Sigmoid colon (tissue), 4 donors: Measurements from ENCODE around the gene CEP85L.
"Not testable (repeated sequence)": the region's sequence is repeated elsewhere in the genome, so short reads cannot be mapped to it uniquely, and the experiment has no call there.

Experiments used
- POLR2A ChIP-seq, 2 donors: fragments of 450-650 bp; IDR thresholded peaks; one replicate each; pipeline ENCODE4 v1.6.1; 2016; ENCODE audit warnings: antibody characterized with exemption in 2 of 2, mild to moderate bottlenecking in 2 of 2, moderate library complexity in 2 of 2
- POLR2AphosphoS5 ChIP-seq, 4 donors: sonication (generic); formaldehyde crosslinking; IDR thresholded peaks; one replicate each; pipeline ENCODE4 v1.6.1; 2017; ENCODE audit warnings: antibody characterized with exemption in 4 of 4
- TF ChIP-seq, protein P1 (sequence below), 4 experiments: fragments of 450-650 bp in 3 of 4; fragments of 200-600 bp in 1 of 4; IDR thresholded peaks; one replicate each; pipeline ENCODE4 v1.5.1; 2016 to 2019; ENCODE audit warnings: antibody characterized with exemption in 4 of 4, mild to moderate bottlenecking in 3 of 4, moderate library complexity in 2 of 4

DNA sequence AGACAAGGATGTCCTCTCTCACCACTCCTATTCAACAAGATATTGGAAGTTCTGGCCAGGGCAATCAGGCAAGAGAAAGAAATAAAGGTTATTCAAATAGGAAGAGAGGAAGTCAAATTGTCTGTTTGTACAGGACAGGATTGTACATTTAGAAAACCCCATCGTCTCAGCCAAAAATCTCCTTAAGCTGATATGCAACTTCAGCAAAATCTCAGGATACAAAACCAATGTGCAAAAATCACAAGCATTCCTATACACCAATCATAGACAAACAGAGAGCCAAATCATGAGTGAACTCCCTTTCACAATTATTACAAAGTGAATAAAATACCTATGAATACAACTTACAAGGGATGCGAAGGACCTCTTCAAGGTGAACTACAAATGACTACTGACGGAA, 217.2 kb downstream of the CEP85L start:
- TF ChIP-seq POLR2AphosphoS5, POLR2A (IDR thresholded peaks at IDR 0.05): not testable (repeated sequence)
- TF ChIP-seq, protein P1, sequence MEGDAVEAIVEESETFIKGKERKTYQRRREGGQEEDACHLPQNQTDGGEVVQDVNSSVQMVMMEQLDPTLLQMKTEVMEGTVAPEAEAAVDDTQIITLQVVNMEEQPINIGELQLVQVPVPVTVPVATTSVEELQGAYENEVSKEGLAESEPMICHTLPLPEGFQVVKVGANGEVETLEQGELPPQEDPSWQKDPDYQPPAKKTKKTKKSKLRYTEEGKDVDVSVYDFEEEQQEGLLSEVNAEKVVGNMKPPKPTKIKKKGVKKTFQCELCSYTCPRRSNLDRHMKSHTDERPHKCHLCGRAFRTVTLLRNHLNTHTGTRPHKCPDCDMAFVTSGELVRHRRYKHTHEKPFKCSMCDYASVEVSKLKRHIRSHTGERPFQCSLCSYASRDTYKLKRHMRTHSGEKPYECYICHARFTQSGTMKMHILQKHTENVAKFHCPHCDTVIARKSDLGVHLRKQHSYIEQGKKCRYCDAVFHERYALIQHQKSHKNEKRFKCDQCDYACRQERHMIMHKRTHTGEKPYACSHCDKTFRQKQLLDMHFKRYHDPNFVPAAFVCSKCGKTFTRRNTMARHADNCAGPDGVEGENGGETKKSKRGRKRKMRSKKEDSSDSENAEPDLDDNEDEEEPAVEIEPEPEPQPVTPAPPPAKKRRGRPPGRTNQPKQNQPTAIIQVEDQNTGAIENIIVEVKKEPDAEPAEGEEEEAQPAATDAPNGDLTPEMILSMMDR (IDR thresholded peaks at IDR 0.05), result not testable (repeated sequence)
